HG02885 (cell line): ENCODE measurements around the gene RXRA.

Experiments
- ATAC-seq: cut with Tn5 transposase; IDR thresholded peaks from one replicate; pipeline ENCODE4 v1.9.1; 2021; ENCODE audit warnings: mild to moderate bottlenecking; ENCODE audit not compliant: unreplicated experiment, poor library complexity

Gene RXRA

DNA sequence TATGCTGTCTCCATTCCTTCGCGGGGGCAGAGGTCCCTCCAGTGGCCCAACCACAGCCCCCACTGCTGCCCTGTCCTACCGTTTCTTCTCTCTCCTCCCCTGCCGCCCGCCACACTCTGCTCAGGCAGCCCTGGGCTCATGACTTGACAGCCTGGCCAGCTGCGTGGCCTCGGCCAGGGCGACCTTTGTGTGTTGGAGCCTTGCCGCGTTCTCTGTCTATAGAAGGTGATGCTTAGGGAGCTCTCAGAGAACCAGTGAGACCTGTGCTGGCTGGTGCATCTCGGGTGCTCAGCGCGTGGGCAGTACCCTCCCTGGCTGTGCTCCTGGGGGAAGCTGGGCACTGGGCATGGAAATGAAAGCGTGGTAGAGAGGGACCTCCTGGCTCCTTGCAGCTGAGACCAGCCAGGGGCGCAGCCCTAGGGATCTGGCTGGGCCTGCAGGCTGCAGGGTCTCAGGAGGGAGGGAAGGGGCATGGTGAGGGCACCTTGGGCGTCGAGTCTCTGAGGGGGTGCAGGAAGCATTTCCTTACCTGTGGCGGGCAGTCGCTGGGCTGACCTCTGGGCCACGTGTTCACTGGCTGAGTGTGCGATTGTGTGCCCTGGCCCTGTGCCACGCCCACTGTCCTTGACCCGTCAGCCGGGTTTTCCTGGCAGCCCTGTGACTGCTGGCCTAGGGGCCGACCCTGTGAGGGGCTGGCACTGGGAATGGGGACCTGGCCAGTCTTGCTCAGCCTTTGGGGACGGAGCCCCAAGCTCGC, 50.3 kb downstream of the RXRA start:
- ATAC-seq, result no peak

DNA sequence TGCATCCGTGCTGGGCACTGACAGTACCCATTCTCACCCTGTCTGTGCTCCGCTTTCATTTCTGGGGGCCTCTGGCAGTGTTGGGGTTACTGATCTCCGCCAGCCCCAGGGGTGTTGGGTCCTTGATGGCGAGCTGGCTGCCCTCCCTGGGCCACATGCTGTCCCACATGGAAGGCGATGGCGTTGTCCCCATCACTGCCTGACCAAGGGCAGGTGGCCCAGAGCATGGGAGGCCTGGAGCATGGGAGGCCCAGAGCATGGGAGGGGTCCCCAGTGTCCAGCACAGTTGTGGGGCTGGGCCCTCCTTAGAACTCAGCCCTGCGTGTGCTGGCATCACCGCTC, 50.9 kb downstream of the RXRA start:
- ATAC-seq, result no peak

DNA sequence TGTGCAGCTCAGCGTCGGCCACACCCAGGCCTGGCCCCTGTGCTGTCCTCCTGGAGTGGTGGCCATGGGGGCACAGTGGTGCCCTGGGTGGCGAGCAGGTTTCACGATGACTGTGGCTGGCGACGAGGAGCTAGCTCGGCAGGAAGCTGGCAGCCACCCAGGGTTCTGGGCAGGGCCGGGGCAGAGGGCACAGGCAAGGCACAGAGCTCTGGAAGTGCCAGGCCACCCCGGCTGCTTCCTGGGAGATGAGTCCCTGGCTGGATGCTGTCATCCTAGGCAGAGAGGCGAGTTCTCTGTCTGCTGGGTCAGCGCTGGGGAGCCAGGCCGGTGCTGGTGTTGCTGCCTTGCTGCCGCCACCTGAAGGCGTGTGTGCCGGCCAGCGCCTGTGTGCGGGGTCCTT, 51.7 kb downstream of the RXRA start:
- ATAC-seq, result no peak

DNA sequence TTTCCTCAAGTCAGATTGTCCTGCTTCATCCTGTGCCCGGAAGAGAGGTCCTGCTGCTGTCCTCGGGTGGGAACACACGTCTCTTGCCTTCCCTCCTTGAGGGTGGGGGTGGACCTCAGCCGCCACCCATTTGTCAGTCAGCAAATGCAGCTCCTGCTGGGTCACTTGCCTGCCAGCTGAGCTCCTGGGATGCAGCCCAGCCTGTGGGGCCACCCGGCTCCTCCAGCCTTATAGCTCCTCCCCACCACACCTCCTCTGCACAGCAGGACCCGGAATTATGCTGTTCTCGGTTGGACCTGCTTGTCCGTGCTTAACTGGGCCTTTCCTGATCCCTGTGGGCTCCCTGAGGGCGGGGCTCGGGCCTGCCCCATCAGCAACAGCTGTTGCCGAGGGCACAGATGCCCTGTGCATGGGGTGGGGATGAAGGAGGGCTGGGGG, 52.7 kb downstream of the RXRA start:
- ATAC-seq, result no peak

DNA sequence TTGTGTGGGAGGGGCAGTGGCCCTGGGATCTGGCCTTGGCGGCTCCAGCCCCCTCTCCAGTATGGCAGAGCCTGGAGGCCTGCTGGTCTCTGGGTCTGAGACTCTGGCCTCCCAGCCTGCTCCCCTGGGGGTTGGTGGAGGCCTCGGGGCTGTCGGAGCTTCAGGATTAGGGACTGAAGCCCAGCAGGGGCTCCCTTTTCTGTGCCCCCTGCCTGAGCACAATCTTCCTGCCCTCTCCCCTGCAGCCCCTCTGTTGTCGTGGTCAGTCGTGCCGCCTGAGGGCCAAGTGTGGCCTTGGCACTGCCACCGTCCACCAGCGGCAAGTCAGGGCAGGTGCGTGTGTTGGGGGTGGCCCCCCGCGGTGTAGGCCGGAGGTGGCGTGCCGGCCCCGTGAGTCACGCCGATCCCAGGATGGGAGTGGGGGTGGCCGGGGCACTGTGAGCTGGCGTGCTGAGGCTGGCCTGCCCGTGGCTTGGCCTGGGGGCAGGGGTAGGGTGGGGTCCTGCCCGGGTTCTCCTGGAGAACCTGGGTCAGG, 53.6 kb downstream of the RXRA start:
- no peak for ATAC-seq

DNA sequence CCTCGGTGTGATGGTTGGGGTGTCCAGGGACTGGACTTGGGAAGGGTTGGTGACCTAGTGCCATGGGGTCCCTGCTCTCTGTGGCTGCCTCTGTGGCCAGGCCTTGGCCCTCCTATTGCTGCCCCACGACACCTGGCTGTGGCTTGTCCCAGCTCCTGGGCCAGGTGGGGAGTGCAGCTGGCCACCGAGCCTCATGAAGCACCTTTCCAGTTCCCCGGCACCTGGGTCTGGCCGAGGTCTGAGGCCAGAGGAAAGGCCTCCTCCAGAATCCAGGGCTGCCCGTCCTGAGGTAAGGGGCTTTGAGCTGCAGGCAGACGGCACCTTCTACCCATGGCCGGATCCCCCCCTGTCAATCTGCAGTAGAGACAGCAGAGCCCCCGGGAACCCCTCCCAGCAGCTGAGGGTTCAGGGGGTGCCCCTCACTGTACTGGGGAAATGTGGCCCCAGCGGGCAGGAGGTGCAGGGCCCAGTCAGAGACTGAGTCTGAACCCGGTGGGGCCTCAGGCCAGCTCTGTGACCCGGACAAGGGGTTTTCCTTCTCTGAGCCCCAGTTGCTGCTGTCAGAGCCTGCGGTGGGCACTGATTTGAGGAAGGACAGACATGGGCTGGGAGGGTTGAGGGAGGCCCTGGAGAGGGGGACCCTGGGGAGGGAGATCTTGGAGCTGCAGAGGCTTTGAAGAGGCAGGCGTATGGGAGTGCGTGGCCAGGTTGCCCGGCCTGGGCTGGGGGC, 54.5 kb downstream of the RXRA start:
- ATAC-seq, result no peak

DNA sequence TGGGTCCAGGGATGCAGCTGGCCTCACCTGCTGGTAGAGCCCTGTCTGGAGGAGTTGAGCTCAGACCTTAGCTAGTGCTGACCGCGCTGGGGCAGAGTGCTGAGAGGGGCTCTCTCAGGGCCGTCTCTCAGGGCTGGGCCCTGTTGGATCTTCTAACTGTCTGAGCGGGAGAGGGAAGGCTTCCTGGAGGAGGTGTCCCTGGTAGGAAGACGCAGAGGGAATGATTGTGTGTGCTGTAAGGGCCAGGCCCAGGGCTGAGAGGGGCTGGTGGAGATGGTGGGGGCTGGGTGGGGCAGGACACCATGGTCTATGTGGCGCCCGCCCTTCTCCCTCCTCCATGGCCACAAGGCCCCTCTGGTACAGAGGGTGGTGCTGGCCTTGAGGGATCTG, 55.0 kb downstream of the RXRA start:
- ATAC-seq, result no peak

DNA sequence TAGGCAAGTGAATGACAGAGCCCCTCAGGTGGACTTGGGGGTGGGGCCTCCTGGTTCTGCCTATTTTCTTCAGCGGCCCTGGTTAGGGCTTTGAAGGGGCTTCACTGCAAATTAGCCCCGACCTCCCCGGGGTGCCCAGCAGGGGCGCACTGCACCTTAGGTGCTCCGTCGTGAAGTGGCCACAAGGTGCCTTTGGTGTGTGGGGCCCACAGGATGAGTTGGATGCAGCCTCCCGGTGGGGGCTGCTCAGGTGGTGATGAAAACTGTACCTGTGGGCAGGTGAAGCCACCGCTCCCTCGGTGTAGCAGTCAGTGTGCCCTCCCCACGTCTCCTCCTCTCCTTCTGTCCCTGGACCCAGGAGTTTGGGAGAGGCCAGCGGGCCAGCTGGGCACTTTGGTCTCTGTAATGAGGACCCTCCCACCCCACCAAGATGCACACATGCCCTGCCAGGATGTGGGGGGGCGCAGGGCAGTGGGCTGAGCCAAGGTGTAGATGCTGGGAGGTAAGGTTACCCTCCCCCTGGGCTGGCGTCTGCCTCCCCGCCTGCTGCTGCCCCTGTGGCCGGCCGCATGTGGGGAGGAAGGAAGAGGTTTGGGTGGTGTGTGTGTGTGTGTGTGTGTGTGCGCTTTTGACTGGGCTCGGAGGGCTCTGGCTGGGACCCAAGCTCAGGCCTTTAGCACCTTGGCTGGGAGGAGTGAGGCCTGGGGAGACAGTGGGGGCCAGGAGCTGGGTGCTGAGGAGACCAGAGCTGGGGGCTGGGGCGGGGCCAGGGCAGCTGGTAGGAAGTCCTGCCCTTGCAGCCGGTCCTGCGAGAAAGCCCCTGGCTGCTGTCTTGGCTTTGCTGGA, 55.6 kb downstream of the RXRA start:
- ATAC-seq, result no peak

DNA sequence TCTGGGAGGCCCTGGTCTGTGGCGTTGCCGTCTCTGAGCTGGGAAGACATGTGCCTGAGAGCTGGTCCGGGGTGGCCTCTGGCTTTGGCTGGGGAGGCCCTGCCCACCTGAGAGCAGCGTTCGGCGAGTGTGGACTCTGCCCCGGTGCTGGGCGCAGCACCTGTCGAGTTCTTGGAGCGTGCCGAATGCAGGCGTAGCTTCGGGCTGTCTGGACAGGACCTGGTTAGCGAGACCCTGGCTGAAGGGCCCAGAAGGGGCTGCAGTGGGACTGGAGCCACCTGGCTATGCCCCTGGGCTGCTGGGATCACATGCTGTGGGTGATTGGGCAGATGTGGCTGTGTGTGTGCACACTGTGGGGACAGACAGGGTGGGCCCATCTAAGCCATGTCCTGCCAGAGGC, 56.5 kb downstream of the RXRA start:
- ATAC-seq, result no peak

DNA sequence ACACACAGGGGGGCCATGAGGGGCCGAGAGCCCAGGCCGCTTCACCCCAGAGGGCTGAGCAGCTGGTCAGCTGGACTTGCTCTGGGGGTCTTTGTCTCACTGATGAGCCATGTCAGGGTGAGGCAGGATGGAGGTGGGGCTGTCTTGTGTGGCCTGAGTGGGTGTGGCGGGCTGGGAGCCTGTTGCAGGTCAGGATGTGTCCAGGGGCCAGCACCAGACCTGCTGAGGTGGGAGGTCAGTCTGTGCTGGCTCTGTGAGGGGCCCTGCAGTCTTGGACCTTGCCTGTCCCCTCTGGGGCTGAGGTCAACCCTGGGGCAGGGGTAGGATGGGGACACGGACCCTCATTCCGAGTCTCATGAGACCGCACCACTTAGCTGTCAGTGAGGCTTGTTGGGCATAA, 56.9 kb downstream of the RXRA start:
- ATAC-seq, result no peak

DNA sequence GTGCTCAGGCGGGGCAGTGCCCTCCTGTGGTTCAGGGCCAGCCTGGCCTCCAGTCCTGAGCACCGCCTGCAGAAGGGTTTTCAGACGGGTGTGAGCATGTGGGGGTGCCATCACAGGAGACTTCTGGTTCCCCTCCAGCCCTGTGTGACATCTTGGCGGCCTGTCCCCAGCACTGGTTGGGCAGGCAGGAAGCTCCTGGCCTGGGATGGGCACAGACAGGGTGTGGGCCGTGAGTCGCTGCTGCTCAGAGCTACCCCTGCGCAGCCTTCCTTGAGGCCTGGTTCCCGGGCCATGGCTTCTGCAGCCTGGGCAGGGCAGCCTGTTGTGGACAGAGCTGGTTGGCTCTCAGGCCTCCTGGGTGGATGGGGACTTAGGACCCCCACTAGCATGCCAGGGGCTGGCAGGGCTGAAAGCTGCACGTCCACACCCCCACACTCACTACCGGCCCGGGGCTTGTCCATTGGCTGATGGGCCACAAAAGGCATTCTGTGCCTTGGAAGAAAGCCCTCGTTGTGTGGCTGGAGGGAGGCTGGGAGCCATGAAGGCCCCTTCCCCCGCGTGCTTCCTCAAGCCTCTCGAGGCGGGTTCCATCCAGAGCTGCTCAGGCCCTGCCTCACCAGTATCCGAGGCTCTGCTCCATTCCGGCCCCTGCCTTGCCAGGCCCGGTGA, 58.7 kb downstream of the RXRA start:
- no peak for ATAC-seq

DNA sequence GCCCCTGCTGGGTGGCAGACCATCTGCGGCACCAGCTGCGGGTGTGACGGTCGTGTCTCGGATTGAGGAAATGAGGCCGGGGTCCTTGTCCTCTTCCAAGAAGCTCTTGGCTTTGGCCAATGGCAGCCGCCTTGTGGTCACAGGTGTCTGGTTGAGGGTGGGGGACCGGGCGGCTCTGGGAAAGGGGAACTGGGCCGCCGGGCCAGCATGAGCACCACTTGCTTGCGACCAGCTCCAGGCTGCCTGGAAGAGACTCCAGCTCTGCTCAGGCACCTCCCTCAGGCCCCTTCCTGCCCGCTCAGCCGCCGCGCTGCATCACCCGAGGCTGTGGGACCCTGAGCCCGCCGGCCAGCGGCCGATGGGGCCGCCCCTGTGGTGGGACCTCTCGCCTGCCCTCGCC, 59.7 kb downstream of the RXRA start:
- no peak for ATAC-seq

DNA sequence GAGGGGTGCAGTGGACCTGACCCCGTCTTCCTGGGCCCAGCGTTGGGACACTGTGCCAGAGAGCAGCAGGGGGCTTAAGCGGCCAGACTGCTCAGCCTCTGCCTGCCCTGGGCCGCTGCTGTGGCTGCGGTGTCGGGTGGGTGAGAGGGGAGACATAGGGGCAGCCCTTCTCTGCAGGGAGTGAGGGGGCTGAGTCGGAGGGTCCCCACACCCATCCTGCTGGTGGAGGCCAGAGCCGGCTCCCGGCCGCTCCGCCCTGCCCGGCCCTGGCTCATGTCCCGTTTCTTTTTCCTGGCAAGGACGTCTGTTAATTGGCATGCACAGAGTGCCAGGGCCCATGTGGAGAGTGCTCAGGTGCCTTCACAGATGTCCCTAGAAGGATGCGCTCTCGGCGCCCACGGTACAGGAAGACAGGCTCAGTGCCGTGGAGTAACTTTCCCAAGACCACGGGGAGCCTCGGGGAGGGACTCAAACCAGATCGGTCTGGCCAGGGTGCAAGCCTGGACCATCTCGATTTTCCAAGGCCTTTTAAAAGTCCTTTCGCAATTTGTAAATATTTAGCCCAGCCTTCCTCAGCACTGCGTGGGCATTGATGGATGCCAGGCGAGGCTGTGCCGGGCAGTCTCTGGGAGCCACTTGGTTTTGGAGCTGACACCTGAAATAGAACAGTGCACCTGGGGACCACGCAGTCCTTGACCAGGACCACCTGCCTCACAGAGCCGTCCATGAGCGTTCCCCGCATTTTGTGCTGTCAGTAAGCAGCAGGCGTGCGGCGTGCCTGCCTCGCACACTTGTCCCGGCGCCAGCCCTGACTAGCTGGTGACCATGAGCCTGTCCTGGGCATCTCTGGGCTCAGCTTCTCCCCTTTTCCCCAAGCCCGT, 60.9 kb downstream of the RXRA start:
- ATAC-seq, result no peak

DNA sequence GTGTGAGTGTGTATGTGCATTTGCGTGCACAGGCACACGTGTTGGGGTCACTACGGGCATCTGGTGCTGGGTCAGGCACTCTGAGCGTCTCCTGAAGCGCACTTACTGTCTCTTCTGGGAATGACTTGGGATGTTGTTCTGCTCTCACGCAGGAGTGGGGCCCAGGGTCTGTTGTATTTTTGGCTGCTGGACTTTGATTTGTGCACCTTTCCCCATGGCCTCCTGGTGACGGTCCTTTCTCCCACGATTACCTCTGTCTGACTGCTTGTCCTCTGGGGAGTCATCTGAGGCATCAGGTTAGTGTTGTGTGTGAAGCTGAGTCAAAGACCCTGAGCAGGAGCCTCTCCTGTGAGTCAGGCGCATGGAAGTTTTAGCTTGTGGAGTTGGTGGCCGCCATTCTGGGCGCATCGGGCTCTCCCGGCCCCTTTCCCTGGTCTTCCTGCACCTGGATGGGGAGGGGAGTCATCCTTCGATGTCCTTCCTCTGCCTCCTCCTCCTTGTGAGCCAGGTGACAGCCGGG, 62.1 kb downstream of the RXRA start:
- ATAC-seq, result no peak

DNA sequence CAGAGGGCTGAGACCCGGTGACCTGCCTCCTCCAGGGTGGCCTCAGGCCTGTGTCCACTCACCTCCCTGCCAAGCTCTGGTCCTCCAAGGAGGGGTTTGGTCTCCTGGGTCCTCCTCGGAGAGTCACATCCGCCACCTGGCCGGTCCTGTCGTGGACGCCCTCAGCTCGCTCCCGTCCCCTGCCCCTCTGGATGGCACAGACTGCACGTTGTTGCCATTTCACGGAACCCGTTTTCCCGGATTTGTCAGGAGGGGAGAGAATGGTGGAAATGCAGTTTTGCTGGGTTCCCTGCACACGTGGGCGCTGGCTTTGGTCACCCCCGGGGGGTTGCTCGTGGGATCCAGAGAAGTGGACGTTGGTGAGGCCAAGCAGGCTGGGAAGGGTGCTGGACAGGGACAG, 62.7 kb downstream of the RXRA start:
- ATAC-seq, result no peak

DNA sequence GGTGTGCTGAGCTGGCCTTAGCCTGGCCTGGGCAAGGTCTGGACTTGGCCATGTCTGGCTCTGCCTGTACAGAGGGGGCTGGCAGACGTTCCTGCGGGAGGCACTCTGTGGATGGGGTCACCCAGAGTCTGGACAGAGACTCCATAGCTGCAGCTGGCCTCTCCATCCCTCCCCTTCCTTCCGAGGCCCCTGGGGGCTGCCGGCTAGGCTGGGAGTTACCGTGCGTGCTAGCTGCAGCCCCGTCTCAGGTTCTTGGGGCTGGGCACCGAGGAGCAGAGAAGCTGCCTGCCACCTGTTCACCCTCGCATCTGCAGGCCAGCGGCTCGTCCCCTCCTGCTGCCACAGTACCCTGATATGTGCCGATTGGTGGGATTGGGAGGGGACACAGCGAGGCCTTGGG, 63.4 kb downstream of the RXRA start:
- ATAC-seq, result no peak

DNA sequence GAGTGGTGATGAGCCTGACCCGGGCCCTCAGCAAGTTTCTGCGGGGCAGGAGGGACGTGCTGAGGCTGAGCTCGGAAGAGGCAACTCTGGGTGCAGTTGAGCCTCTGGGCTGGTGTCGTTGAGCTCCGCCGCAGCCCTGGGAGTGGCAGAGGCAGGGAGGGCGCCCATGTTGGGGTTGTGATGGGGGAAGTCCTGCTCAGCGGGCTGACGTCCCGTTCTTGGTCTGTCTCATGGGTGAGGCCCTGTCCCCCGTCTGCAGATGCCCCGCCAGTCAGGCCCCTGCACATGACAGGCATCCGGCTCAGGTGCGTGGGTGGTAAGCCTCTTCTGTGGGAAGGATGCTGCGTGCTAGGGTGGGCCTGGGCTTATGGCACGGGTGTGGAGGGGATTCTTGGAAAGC, 64.3 kb downstream of the RXRA start:
- peak; percentile 34 for ATAC-seq

DNA sequence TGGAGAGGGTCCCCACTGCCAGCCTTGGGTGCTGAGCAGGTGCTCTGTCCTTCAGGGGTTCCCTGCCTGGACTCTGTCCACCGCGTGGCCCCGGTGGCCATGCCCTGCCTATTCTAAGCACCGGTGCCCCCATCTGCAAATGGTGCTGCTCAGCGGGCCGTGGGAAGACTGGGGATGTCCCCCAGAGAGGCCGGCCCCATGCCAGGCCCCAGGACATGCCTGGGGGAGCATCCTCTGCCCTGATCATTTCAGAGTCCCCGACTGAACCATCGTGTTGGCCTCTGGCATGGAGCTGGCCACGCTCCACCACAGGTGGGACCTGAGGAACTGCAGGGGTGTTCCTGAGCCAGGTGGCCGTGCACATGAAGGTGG, 64.7 kb downstream of the RXRA start:
- ATAC-seq, result no peak
